Fibroblast of skin of left biceps (primary cell): ENCODE results near the gene IPO13.

Source experiments
- DNase-seq, 2 experiments: peaks; one replicate each; pipeline ENCODE4 v3.0.0-alpha.2; 2013; ENCODE audit warnings: low read depth in 2 of 2

Gene IPO13

GRCh38 chr1:44012404-44012803 is 65.7 kb downstream of the IPO13 start:
- no peak for DNase-seq

DNA sequence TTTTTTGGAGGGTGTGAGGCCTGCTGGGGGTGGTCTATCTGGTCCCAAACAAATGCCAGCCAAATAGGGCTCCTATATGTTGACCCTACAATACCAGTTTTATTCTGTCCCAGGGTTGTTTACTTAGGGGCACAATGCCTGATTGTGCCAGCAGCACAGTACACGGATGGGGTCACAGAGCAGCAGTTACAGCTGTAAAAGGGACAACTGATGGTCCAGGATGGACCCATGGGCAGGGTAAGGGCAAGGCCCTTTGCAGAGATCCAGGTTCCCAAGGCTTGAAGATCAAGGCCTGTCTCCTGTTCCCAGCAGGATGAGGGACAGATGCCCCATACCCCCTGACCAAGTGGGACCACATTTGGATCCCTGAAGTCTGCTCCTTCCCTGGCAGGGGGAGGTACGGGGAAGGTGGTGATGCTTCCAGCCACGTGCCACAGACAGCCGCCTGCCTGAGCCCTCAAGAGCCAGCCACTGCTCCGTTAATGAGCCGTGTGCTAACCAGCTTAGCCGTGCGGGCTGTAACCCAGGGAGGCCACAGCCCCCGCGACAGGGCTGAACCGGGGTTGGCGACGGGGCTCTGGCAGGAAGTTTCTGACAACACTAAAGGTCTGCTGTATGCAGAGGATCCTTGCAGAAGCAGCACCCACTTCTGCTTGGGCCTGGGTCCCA is 66.3 kb downstream of the IPO13 start:
- no peak for DNase-seq

DNA sequence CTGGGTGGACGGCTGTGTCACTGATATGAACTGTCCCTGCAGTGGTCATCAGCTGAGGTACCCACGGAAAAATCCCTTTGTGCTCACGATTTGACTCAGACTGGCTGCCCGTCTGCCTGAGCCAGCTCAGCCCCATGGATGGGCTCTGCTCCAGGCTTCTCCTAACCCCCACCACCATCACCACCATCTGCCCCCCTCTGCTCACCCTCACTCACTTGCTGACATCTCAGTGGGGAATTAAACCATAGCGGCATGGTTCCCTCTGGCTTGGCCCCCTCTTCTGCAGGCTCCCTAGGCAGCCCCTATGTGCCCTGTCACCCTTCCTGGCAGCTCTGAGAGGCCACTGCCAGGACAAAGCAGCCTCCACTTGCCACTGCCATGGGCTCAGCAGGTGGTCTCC is 67.2 kb downstream of the IPO13 start:
- DNase-seq = no peak

DNA sequence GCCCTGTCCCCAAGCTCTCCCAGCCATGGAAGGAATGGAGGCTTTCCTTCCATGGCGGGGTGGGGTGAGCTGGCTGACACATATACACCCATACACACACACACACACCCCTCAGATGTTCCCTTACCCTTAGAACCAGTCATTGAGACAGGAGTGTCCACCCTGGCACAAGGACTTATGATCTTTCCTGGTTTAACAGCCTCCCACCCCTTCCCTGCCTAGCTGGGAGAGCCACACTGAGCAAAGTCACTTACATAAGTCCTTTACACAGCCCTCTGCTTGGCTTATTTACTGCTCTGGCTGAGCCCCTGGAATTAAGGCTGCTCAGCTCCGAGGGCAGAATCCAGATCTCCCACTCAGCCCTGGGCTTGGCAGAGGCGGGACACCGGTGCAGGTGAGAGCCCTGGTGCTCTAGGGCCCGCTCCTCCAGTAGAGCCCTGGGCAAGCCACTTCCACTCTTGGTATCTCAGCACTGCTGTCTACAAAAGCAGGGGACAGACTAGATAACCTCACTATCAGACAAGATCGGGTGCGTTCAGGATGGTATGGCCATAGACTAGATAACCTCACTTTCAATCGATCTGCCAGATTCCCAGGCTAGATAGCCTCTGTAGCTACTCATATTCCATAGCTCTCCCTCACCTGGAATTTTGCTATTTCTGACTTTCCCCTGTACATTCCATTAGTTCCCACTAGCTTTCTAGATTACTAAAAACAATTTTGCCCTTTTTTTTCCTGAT is 67.8 kb downstream of the IPO13 start:
- no peak for DNase-seq

- no peak for DNase-seq
Observed at GRCh38 chr1:44015206-44015605, 68.5 kb downstream of the IPO13 start.

- DNase-seq = no peak
Observed at GRCh38 chr1:44016041-44016889, 69.5 kb downstream of the IPO13 start.

DNA sequence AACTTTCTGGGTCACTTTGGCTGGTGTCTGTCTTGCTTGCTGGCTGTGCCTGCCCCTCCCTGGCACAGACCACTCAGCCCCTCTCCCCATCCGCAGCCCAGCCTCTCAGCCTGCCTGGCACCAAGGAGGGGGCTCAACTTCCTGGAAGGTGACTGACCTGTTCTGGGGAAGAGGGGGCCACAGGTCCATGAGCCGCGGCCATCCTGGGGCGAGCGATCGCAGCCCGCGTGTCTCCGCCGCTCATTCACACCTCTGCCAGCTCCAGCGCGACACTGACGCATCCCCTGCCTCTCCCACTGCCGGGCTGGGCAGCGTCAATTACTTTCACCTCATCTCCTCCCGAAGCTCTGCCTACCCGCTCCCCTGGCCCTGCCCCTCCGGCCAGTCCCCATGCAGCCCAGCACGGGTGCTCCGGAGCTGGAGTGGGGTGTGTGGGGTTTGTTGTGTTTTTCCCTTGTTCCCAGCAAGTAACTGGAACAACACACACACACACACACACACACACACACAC is 70.2 kb downstream of the IPO13 start:
- no peak for DNase-seq
